KMS-11 (cell line): ENCODE measurements around the gene FOXP1.

Source experiments
- H2AFZ ChIP-seq: fragments of 200-600 bp; sonication (generic); 2 replicates; pipeline ENCODE4 v1.6.1; 2016; ENCODE audit warnings: antibody characterized with exemption, mixed run types, low read depth
- H3K27ac ChIP-seq: fragments of 200-600 bp; sonication (generic); 2 replicates; pipeline ENCODE4 v1.6.1; 2016; ENCODE audit warnings: mild to moderate bottlenecking, mixed run types
- H3K27me3 ChIP-seq: fragments of 200-600 bp; sonication (generic); 2 replicates; pipeline ENCODE4 v1.6.1; 2017; ENCODE audit warnings: mild to moderate bottlenecking, low read depth, mixed run types, moderate library complexity; ENCODE audit not compliant: insufficient read depth
- H3K36me3 ChIP-seq: fragments of 200-600 bp; sonication (generic); 2 replicates; pipeline ENCODE4 v1.6.1; 2017; ENCODE audit warnings: mild to moderate bottlenecking, mixed run types; ENCODE audit not compliant: insufficient read depth
- H3K4me1 ChIP-seq: fragments of 200-600 bp; sonication (generic); 2 replicates; pipeline ENCODE4 v1.6.1; 2016; ENCODE audit warnings: mild to moderate bottlenecking, low read depth, mixed run types; ENCODE audit not compliant: poor library complexity, severe bottlenecking
- H3K4me2 ChIP-seq: fragments of 200-600 bp; sonication (generic); 2 replicates; pipeline ENCODE4 v1.7.0; 2016; ENCODE audit warnings: mild to moderate bottlenecking, mixed run types
- H3K4me3 ChIP-seq: fragments of 200-600 bp; sonication (generic); IDR thresholded peaks from 2 replicates; pipeline ENCODE4 v1.6.1; 2017; ENCODE audit warnings: low read depth, low read length, mixed read lengths; ENCODE audit not compliant: insufficient read depth
- H3K79me2 ChIP-seq: fragments of 200-600 bp; sonication (generic); 2 replicates; pipeline ENCODE4 v1.6.1; 2016; ENCODE audit warnings: low read depth, mixed run types; ENCODE audit not compliant: insufficient read depth
- H3K9ac ChIP-seq: fragments of 200-600 bp; sonication (generic); 2 replicates; pipeline ENCODE4 v1.6.1; 2016; ENCODE audit warnings: mild to moderate bottlenecking, mixed run types
- H4K20me1 ChIP-seq: fragments of 200-600 bp; sonication (generic); 2 replicates; pipeline ENCODE4 v1.6.1; 2016; ENCODE audit warnings: mild to moderate bottlenecking, mixed run types; ENCODE audit not compliant: insufficient read depth
- TF ChIP-seq, protein P1 (sequence below): fragments of 200-600 bp; sonication (generic); conservative IDR thresholded peaks from 2 replicates; pipeline ENCODE4 v1.6.1; 2017; ENCODE audit warnings: low read depth, mild to moderate bottlenecking, antibody characterized with exemption, low read length, moderate library complexity, mixed read lengths

The FOXP1 gene

GRCh38 chr3:71402911-71403310, 180.6 kb downstream of the FOXP1 start:
- Histone ChIP-seq H3K4me1 (no peaks in the 10 kb centered on the region), H4K20me1 (no peaks in the 10 kb centered on the region), H3K27ac (no peak overlapping the region), H3K4me2 (no peak overlapping the region), H2AFZ (no peak overlapping the region), H3K36me3 (no peaks in the 10 kb centered on the region), H3K4me3 (no peak overlapping the region), H3K9ac (no peak overlapping the region), H3K27me3 (no peaks in the 10 kb centered on the region), H3K79me2 (no peaks in the 10 kb centered on the region)
- TF ChIP-seq, protein P1, sequence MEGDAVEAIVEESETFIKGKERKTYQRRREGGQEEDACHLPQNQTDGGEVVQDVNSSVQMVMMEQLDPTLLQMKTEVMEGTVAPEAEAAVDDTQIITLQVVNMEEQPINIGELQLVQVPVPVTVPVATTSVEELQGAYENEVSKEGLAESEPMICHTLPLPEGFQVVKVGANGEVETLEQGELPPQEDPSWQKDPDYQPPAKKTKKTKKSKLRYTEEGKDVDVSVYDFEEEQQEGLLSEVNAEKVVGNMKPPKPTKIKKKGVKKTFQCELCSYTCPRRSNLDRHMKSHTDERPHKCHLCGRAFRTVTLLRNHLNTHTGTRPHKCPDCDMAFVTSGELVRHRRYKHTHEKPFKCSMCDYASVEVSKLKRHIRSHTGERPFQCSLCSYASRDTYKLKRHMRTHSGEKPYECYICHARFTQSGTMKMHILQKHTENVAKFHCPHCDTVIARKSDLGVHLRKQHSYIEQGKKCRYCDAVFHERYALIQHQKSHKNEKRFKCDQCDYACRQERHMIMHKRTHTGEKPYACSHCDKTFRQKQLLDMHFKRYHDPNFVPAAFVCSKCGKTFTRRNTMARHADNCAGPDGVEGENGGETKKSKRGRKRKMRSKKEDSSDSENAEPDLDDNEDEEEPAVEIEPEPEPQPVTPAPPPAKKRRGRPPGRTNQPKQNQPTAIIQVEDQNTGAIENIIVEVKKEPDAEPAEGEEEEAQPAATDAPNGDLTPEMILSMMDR = no peak

- no peak overlapping the region for H3K27ac ChIP-seq
- TF ChIP-seq, protein P1 = no peak
- no peak overlapping the region for H3K9ac ChIP-seq
- H3K36me3 ChIP-seq = no peaks in the 10 kb centered on the region
- H2AFZ ChIP-seq = no peak overlapping the region
- no peaks in the 10 kb centered on the region for H3K27me3 ChIP-seq
- H3K4me3 ChIP-seq = no peak overlapping the region
- H3K4me2 ChIP-seq = no peak overlapping the region
- no peaks in the 10 kb centered on the region for H3K79me2 ChIP-seq
- no peaks in the 10 kb centered on the region for H4K20me1 ChIP-seq
- no peaks in the 10 kb centered on the region for H3K4me1 ChIP-seq
These were observed 181.2 kb downstream of the FOXP1 start for GRCh38 chr3:71402280-71402679.

- H2AFZ ChIP-seq = no peak overlapping the region
- H3K27me3 ChIP-seq = no peaks in the 10 kb centered on the region
- H3K4me3 ChIP-seq = no peak overlapping the region
- H3K79me2 ChIP-seq = no peaks in the 10 kb centered on the region
- no peaks in the 10 kb centered on the region for H3K4me1 ChIP-seq
- TF ChIP-seq, protein P1 = no peak
- no peak overlapping the region for H3K27ac ChIP-seq
- H3K4me2 ChIP-seq = no peak overlapping the region
- no peak overlapping the region for H3K9ac ChIP-seq
- H3K36me3 ChIP-seq = no peaks in the 10 kb centered on the region
- no peaks in the 10 kb centered on the region for H4K20me1 ChIP-seq
These were observed 181.8 kb downstream of the FOXP1 start for GRCh38 chr3:71401695-71402231.

GRCh38 chr3:71400986-71401451, 182.5 kb downstream of the FOXP1 start:
- Histone ChIP-seq H3K27ac (no peak overlapping the region), H3K4me1 (no peaks in the 10 kb centered on the region), H3K9ac (no peak overlapping the region), H3K4me3 (no peak overlapping the region), H3K79me2 (no peaks in the 10 kb centered on the region), H3K27me3 (no peaks in the 10 kb centered on the region), H2AFZ (no peak overlapping the region), H3K36me3 (no peaks in the 10 kb centered on the region), H3K4me2 (no peak overlapping the region), H4K20me1 (no peaks in the 10 kb centered on the region)
- TF ChIP-seq, protein P1 = no peak
